Measurements from ENCODE around the gene POGK.

The POGK gene

GRCh38 chr1:166902279-166902678, 63.0 kb downstream of the POGK start:
- no peak for DNase-seq (ENCODE audit: low read depth)

GRCh38 chr1:166903232-166903631, 64.0 kb downstream of the POGK start:
- no peak for DNase-seq (ENCODE audit: low read depth)

GRCh38 chr1:166905136-166905535, 65.9 kb downstream of the POGK start:
- DNase-seq (ENCODE audit: low read depth) = no peak

- no peak for DNase-seq (ENCODE audit: low read depth)
Observed at GRCh38 chr1:166905900-166906299, 66.6 kb downstream of the POGK start.

Data from fibroblast of gingiva (primary cell).